Measurements from ENCODE around the gene COCH.
"Not testable (repeated sequence)": the region's sequence is repeated elsewhere in the genome, so short reads cannot be mapped to it uniquely, and the experiment has no call there.

COCH gene

GRCh38 chr14:30876692-30877091 lies 2.3 kb downstream of the COCH start:
- DNase-seq = no peak

GRCh38 chr14:30882431-30882830 lies 8.1 kb downstream of the COCH start:
- DNase-seq = no peak

- DNase-seq = no peak
These were observed 9.3 kb downstream of the COCH start for GRCh38 chr14:30883508-30884294.

GRCh38 chr14:30884901-30885300 lies 10.5 kb downstream of the COCH start:
- DNase-seq = no peak

GRCh38 chr14:30885840-30886740 lies 11.7 kb downstream of the COCH start:
- no peak for DNase-seq

- DNase-seq = no peak
These were observed 14.3 kb downstream of the COCH start for GRCh38 chr14:30888480-30889243.

- DNase-seq = no peak
These were observed 14.9 kb downstream of the COCH start for GRCh38 chr14:30889244-30889594.

GRCh38 chr14:30893819-30894218 lies 19.5 kb downstream of the COCH start:
- DNase-seq = no peak

GRCh38 chr14:30894923-30895515 lies 20.7 kb downstream of the COCH start:
- no peak for DNase-seq

GRCh38 chr14:30896435-30896834 lies 22.1 kb downstream of the COCH start:
- DNase-seq = no peak

- DNase-seq = not testable (repeated sequence)
These were observed 22.8 kb downstream of the COCH start for GRCh38 chr14:30897121-30897520.

- no peak for DNase-seq
These were observed 29.1 kb downstream of the COCH start for GRCh38 chr14:30903285-30904124.

- no peak for DNase-seq
These were observed 32.6 kb downstream of the COCH start for GRCh38 chr14:30906752-30907658.

- DNase-seq = no peak
These were observed 33.3 kb downstream of the COCH start for GRCh38 chr14:30907659-30908057.

- DNase-seq = no peak
These were observed 34.5 kb downstream of the COCH start for GRCh38 chr14:30908826-30909225.

GRCh38 chr14:30914812-30915211 lies 40.5 kb downstream of the COCH start:
- no peak for DNase-seq

- DNase-seq = no peak
These were observed 41.2 kb downstream of the COCH start for GRCh38 chr14:30915596-30915995.

GRCh38 chr14:30921305-30921704 lies 46.9 kb downstream of the COCH start:
- no peak for DNase-seq

GRCh38 chr14:30921788-30922187 lies 47.4 kb downstream of the COCH start:
- no peak for DNase-seq

GRCh38 chr14:30925254-30925653 lies 50.9 kb downstream of the COCH start:
- DNase-seq = no peak

- no peak for DNase-seq
These were observed 54.1 kb downstream of the COCH start for GRCh38 chr14:30928462-30928861.
